M059J (cell line): ENCODE results near the gene PDZD2. TPM values are rescaled to one million over a fixed set of nuclear protein-coding genes. Genes with fewer than 3 reads are reported as not detected.
"Not testable (repeated sequence)": the region's sequence is repeated elsewhere in the genome, so short reads cannot be mapped to it uniquely, and the experiment has no call there.

Source experiments
- DNase-seq: peaks from one replicate; pipeline ENCODE4 v3.0.0-alpha.2; 2012; ENCODE audit warnings: low read depth
- total RNA-seq: library from RNA; depleted of rRNA; stranded (reverse); fragments of >200 nt; shearing (Covaris generic); gene quantifications from 2 replicates; pipeline ENCODE4 v1.2.3, GENCODE V29; 2014

The PDZD2 gene
- total RNA-seq, 1 experiment from 2014 or later = 7.1 TPM

DNA sequence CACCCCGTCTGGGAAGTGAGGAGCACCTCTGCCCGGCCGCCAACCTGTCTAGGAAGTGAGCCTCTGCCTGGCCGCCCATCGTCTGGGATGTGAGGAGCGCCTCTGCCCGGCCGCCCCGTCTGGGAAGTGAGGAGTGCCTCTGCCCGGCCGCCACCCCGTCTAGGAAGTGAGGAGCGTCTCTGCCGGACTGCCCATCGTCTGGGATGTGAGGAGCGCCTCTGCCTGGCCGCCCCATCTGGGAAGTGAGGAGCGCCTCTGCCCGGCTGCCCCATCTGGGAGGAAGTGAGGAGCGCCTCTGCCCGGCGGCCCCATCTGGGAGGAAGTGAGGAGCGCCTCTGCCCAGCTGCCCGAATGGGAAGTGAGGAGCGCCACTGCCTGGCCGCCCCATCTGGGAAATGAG, 400.7 kb downstream of the PDZD2 start:
- DNase-seq = not testable (repeated sequence)

- not testable (repeated sequence) for DNase-seq
Observed at GRCh38 chr5:32040181-32040695, 401.3 kb downstream of the PDZD2 start.

DNA sequence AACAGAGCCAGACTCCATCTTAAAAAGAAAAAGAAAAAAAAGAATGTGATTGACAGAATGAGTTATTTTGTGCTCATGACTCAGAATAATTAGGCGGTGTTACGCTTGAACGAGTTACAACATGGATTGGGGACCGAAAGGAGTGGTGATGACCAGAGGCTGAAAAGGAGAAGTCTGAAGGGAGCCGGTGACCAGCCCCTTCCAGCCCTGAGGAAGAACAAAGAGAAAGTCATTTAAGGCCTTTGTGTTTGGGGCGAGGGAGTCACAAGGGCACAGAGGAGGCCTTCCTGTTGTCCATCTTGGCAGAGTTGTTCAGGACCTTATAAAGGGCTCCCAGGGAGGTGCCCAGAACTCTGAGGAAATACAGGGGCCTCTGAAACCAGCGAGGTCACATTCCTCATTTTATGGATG, 403.6 kb downstream of the PDZD2 start:
- DNase-seq = peak; percentile 98

GRCh38 chr5:32043105-32043504, 404.2 kb downstream of the PDZD2 start:
- peak; percentile 40 for DNase-seq

DNA sequence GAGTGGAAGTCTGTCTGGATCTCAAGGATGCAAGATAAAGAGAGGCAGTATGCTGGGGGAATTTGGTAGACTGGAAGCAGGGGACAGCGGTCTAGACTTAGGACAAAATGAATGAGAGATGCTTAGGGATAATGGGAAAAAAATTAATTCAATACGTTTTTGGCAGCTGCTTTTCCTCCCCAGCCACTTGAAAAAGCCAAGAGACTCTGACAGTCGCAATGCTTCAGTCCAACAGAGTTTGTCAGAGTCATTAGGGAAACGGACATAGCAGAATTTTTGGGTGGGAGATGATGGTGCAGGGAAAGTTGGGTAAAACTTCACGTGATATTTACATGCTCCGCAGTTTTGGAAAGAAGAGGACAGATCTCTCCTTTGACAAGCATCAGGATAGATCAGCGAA, 405.5 kb downstream of the PDZD2 start:
- peak; percentile 28 for DNase-seq

- peak; percentile 96 for DNase-seq
Observed at GRCh38 chr5:32044939-32045338, 406.0 kb downstream of the PDZD2 start.

DNA sequence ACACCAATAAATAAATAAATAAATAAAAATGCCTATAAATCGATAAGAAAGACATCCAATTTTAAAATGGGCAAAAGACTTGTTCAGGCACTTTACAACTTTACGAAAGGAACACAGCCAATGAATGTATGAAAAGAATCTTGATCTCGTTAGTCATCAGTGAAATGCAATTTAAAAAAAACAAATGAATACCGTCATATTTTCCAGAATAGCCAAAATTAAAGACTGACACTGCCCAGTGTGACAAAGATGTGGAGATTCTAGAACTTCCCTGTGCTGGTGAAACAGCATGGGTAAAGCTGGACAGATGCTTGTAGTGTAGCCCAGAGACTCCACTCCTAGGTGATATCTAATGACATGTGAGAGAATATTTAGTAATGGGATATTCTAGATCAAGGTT, 408.1 kb downstream of the PDZD2 start:
- peak; percentile 60 for DNase-seq

DNA sequence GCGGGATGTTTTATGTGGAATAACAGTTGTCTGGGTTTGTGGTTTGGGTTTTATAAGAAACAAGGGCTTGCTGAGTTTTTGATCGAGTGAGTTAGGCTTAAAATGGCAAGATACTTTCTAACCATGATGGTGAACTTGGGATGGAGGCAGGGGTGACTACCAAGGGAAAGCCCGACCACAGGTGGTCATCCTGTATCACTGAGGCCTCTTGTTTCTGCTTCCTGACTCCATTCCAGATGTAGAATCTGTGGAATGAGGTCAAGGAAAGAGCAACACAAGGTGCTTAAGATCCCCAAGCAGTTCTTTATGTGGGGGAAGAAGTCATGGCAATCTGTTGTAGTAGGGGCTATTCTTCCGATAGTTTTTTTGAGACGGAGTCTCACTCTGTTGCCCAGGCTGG, 412.9 kb downstream of the PDZD2 start:
- no peak for DNase-seq

- DNase-seq = no peak
Observed at GRCh38 chr5:32055891-32056866, 417.2 kb downstream of the PDZD2 start.

DNA sequence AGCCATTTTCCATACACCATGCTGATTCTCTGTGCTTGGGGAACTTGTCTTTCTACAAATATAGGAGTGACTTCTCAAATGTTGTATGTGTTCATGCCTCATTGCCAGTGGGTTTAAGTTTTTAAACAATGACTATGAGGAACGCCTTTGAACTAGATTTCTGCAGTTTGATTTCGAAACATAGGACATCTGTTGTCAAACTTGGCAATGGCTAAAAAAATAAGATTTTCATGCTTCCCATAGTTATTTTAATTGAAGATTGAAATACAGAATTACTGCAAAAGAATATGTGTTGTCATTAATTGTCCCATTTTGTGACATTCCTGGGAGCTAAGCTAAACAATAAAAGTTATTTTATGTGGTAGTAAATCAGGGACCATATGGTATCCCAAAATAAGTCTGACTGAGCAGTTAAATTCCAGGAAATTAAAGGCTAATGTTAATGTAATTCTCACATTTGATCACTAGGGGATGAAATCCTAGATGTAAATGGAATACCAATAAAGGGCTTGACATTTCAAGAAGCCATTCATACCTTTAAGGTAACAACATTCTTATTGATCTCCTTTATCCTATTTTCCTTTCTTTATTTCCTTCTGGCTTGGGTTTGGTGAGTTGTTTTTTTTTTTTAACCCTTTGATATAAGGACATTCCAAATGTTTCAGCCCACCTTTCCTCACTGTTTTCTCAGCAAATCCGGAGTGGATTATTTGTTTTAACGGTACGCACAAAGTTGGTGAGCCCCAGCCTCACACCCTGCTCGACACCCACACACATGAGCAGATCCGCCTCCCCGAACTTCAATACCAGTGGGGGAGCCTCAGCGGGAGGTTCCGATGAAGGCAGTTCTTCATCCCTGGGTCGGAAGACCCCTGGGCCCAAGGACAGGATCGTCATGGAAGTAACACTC, 418.5 kb downstream of the PDZD2 start:
- DNase-seq = no peak

- DNase-seq = peak; percentile 60
Observed at GRCh38 chr5:32058101-32058500, 419.2 kb downstream of the PDZD2 start.

DNA sequence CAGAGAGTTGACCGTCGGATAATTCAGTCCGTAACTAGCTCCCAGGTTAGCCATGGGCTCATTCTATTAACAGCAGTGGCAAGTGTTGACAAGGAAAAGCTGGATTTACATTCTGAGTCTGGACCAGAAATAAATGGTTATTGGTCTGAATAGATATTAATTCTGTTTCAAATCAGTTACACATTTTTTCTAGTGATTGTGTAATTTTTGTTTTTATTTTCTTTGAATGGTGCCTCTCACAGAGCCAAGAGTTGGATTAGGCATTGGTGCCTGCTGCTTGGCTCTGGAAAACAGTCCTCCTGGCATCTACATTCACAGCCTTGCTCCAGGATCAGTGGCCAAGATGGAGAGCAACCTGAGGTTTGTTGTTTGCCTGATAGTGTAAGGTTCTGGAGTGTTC, 420.1 kb downstream of the PDZD2 start:
- no peak for DNase-seq

DNA sequence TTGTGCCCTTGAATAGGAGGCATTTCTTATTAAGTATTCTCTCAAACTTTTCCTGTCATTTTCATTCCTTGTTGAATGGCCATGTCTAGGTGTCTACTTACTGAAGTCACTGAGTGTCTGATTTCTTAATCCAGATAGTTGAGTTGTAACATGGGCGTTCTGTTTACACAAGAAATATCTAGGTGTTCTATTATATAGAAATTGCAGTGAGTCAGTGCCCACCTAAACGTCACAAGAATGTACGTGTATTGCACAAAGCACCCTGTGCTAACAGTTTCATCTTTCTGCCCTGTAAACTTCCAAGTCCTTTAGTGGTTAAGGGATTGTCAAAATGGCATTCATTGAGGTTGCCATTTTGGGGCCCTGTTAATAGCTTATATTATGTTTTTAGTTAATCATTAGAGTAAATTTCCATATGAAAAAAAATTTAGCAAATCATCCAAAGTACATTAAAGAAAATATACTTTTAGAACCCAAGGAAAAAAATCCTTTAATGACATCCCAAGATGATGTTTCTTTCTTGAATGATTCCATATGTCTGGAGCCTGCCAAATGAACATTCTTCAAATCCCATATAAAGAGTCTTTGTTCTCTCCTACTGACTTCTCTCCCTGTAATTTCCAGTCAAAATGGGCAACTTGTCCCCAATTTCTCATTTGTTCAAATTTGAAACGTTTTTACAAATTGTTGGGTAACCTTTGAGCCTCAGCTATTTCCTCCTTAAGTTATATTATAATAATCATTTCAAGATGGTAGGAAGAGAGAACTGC, 421.0 kb downstream of the PDZD2 start:
- no peak for DNase-seq

DNA sequence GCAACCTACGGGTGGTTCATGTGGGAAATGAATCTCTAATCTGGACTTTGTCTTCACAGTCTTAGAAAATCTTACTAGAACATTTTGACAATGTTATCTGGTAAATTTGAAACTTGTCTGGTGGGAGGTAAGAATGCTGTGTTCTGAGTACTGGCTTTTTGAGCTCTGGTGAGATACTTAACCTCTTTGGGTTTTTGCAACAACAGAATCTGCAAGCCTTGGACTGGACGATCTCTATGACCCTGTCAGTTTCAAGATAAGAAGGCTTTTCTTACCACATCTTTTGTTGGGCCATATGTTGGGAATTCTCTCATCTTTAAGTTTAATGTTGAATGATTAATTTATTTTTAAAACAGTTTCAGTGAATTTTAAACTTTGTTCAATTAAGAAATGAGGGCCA, 422.3 kb downstream of the PDZD2 start:
- DNase-seq = no peak

GRCh38 chr5:32066448-32066847, 427.5 kb downstream of the PDZD2 start:
- DNase-seq = no peak

GRCh38 chr5:32067774-32068470, 429.0 kb downstream of the PDZD2 start:
- no peak for DNase-seq

- DNase-seq = no peak
Observed at GRCh38 chr5:32068561-32068960, 429.6 kb downstream of the PDZD2 start.

DNA sequence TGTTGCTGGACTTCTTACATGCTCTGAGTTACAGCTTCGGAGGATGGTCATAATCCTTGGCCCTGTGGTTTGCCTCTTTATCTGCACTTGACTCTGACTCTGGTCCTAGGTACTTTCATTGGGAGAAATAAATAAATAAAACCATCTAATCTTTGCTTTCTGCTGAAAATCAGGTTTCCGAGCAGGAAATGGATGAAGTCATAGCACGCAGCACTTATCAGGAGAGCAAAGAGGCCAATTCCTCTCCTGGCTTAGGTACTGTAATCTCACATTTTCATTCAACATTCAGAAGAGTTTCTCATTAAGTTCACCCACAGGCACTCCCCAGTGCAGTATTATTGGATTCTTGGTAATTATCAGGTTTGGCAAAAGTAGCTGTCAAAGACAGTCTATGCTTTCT, 430.5 kb downstream of the PDZD2 start:
- DNase-seq = no peak

DNA sequence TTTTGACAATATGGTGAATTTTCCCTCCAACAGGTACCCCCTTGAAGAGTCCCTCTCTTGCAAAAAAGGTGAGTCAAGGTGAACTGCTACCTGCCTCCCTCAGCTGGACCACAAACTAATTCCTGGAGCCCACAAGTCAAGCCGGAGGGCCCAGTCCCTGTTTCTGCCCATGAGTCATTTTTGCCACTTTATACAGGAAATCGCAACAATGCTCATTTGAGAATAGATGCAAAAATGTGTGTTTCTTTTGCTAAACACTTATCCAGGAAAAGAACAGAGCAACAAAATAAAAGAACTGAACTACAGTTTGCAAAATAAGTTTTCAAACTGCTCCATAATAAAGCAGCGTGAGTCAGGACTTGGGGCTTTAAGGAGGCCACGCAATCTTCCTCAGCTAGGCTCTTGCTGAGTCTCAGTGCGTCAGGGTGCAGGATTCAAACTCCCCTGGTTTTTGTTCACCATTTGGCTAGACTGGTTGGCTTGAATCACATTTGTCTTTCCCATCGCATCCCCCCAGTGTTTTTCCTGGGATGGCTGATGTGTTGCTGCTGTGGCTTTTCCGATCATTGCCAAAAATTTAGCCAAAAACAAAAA, 432.5 kb downstream of the PDZD2 start:
- peak; percentile 86 for DNase-seq

GRCh38 chr5:32072054-32072453, 433.1 kb downstream of the PDZD2 start:
- no peak for DNase-seq
